ENCODE results near the gene RPUSD1. TPM values are rescaled to one million over a fixed set of nuclear protein-coding genes. Genes with fewer than 3 reads are reported as not detected.

The RPUSD1 gene
- total RNA-seq, 1 experiment from 2014 or later, result 72.6 TPM

DNA sequence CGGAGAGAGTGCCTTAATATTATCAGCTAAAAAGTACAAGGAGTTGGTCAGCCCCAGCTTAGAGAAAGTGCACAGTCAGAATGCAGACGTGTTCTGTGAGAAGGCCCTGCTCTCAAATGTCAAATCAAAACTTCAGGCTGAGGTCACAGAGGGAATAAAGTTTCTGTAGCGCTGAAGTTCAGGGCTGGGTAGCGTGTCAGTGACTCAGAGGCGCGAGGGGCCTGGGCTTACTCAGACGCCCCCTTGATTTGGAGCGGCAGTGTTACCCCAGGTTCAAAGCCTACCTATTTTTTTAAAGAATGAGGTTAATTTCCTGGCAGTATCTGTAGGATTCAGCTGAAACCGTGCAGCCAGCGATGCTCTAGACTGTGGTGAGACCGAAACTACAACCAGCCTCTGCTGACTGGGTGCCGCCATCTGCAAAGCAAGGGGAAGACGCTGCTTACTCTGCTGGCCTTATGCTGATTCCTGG, 52.2 kb downstream of the RPUSD1 start:
- Histone ChIP-seq H3K27me3 (ENCODE audit: low read length) (no peaks in the 10 kb centered on the region), H3K79me2 (ENCODE audit: low read length) (peaks cover 12% of the 10 kb centered on the region), H2AFZ (ENCODE audit: low read length) (no peak overlapping the region), H3K27ac (ENCODE audit: low read length) (no peak overlapping the region), H3K9ac (ENCODE audit: low read length) (no peak overlapping the region), H3K4me2 (ENCODE audit: low read length) (no peak overlapping the region), H3K9me2 (replicated peaks; ENCODE audit: low read length) (no peaks in the 10 kb centered on the region), H3K4me1 (ENCODE audit: insufficient read depth, low read length) (peaks cover 5% of the 10 kb centered on the region; the same call in 1 of the 2 replicates), H3F3A (ENCODE audit: low read length, unreplicated experiment) (no peaks in the 10 kb centered on the region), H3K9me3 (ENCODE audit: low read length) (no peaks in the 10 kb centered on the region), H4K20me1 (ENCODE audit: low read length) (no peaks in the 10 kb centered on the region), H3K4me3 (ENCODE audit: low read length) (no peak overlapping the region), H3K36me3 (ENCODE audit: low read depth, low read length) (no peaks in the 10 kb centered on the region; the same call in 1 of the 2 replicates)
- TF ChIP-seq EZH2 (IDR thresholded peaks at IDR 0.05; ENCODE audit: low read length, unreplicated experiment) (no peak), CTCF (conservative IDR thresholded peaks at IDR 0.05; ENCODE audit: low read depth, low read length) (no peak), EZH2phosphoT487 (IDR thresholded peaks at IDR 0.05; ENCODE audit: borderline replicate concordance, low read length) (no peak)
- ChIA-PET POLR2A (ENCODE audit: unreplicated experiment) (no interaction called here), CTCF (no interaction called here)
- intact Hi-C loops (cut with micrococcal nuclease), result no loop called here
- ATAC-seq, result no peak
- BruUV-seq (replicated peaks), result no TSS peak
- DNase-seq, result no peak

GRCh38 chr16:734981-735881, 53.0 kb downstream of the RPUSD1 start:
- TF ChIP-seq CTCF (conservative IDR thresholded peaks at IDR 0.05; ENCODE audit: low read depth, low read length) (no peak), EZH2 (IDR thresholded peaks at IDR 0.05; ENCODE audit: low read length, unreplicated experiment) (no peak), EZH2phosphoT487 (IDR thresholded peaks at IDR 0.05; ENCODE audit: borderline replicate concordance, low read length) (no peak)
- POLR2A ChIA-PET (ENCODE audit: unreplicated experiment), result no interaction called here

More at GRCh38 chr16:734981-735881, 53.0 kb downstream of the RPUSD1 start:
- Histone ChIP-seq H3K27me3 (ENCODE audit: low read length) (no peaks in the 10 kb centered on the region), H3K27ac (ENCODE audit: low read length) (no peak overlapping the region), H3K9me3 (ENCODE audit: low read length) (no peaks in the 10 kb centered on the region), H3K4me1 (ENCODE audit: insufficient read depth, low read length) (peaks cover 5% of the 10 kb centered on the region; the same call in 1 of the 2 replicates), H3K79me2 (ENCODE audit: low read length) (peaks cover 8% of the 10 kb centered on the region), H2AFZ (ENCODE audit: low read length) (no peak overlapping the region), H3K9ac (ENCODE audit: low read length) (no peak overlapping the region), H3K4me2 (ENCODE audit: low read length) (no peak overlapping the region), H3F3A (ENCODE audit: low read length, unreplicated experiment) (no peaks in the 10 kb centered on the region), H3K36me3 (ENCODE audit: low read depth, low read length) (no peaks in the 10 kb centered on the region; the same call in 1 of the 2 replicates), H3K4me3 (ENCODE audit: low read length) (no peak overlapping the region), H4K20me1 (ENCODE audit: low read length) (no peaks in the 10 kb centered on the region), H3K9me2 (replicated peaks; ENCODE audit: low read length) (no peaks in the 10 kb centered on the region)
- intact Hi-C loops (cut with micrococcal nuclease), result no loop called here
- BruUV-seq (replicated peaks), result no TSS peak
- ATAC-seq, result no peak
- DNase-seq, result no peak
- CTCF ChIA-PET, result no interaction called here

Small RNA genes lying within 50 kb of the gene (microRNA-seq; reads per million reads assigned to microRNA genes)
- gene MIR662 (ENCODE audit: unreplicated experiment), result not detected

Other genes with a start within 250 kb of the RPUSD1 start
- not detected in 2 replicates for gene PRR35, start 228.0 kb downstream of the RPUSD1 start, total RNA-seq (2014; rRNA removed)
- gene NHLRC4, start 221.4 kb downstream of the RPUSD1 start, total RNA-seq (2014; rRNA removed), result 0.44 TPM in 1 of 2 replicates, not detected in the other
- gene PIGQ, start 218.4 kb downstream of the RPUSD1 start, total RNA-seq (2014; rRNA removed), result 36.0 and 43.8 TPM in 2 replicates
- gene RAB40C, start 198.3 kb downstream of the RPUSD1 start, total RNA-seq (2014; rRNA removed), result 19.5 and 27.0 TPM in 2 replicates
- gene WFIKKN1, start 157.4 kb downstream of the RPUSD1 start, total RNA-seq (2014; rRNA removed), result 0.11 and 0.40 TPM in 2 replicates
- 179 and 207 TPM in 2 replicates for gene METTL26, start 152.1 kb downstream of the RPUSD1 start, total RNA-seq (2014; rRNA removed)
- 83.5 and 84.6 TPM in 2 replicates for gene MCRIP2, start 146.6 kb downstream of the RPUSD1 start, total RNA-seq (2014; rRNA removed)
- gene WDR90, start 139.0 kb downstream of the RPUSD1 start, total RNA-seq (2014; rRNA removed), result 44.4 and 72.4 TPM in 2 replicates
- 93.0 and 100 TPM in 2 replicates for gene RHOT2, start 120.2 kb downstream of the RPUSD1 start, total RNA-seq (2014; rRNA removed)
- 1.7 and 3.7 TPM in 2 replicates for gene RHBDL1, start 112.7 kb downstream of the RPUSD1 start, total RNA-seq (2014; rRNA removed)
- gene STUB1, start 108.0 kb downstream of the RPUSD1 start, total RNA-seq (2014; rRNA removed), result 152 and 226 TPM in 2 replicates
- 81.3 and 90.5 TPM in 2 replicates for gene JMJD8, start 104.0 kb downstream of the RPUSD1 start, total RNA-seq (2014; rRNA removed)
- 9.5 and 12.7 TPM in 2 replicates for gene WDR24, start 98.0 kb downstream of the RPUSD1 start, total RNA-seq (2014; rRNA removed)
- 4.3 and 7.5 TPM in 2 replicates for gene FBXL16, start 82.6 kb downstream of the RPUSD1 start, total RNA-seq (2014; rRNA removed)
- 314 and 320 TPM in 2 replicates for gene METRN, start 73.3 kb downstream of the RPUSD1 start, total RNA-seq (2014; rRNA removed)
- 77.3 and 79.0 TPM in 2 replicates for gene ANTKMT, start 67.2 kb downstream of the RPUSD1 start, total RNA-seq (2014; rRNA removed)
- 3.3 and 5.8 TPM in 2 replicates for gene CCDC78, start 61.9 kb downstream of the RPUSD1 start, total RNA-seq (2014; rRNA removed)
- 16.4 and 19.4 TPM in 2 replicates for gene HAGHL, start 61.3 kb downstream of the RPUSD1 start, total RNA-seq (2014; rRNA removed)
- 46.1 and 62.5 TPM in 2 replicates for gene CIAO3, start 47.4 kb downstream of the RPUSD1 start, total RNA-seq (2014; rRNA removed)
- gene MSLN, start 27.6 kb downstream of the RPUSD1 start, total RNA-seq (2014; rRNA removed), result 0.73 and 4.7 TPM in 2 replicates
- gene CHTF18, start 239 bp upstream of the RPUSD1 start, total RNA-seq (2014; rRNA removed), result 79.0 and 107 TPM in 2 replicates
- gene GNG13, start 12.4 kb upstream of the RPUSD1 start, total RNA-seq (2014; rRNA removed), result not detected in 2 replicates
- 12.9 and 13.5 TPM in 2 replicates for gene LMF1, start 182.6 kb upstream of the RPUSD1 start, total RNA-seq (2014; rRNA removed)
- 0.47 and 0.92 TPM in 2 replicates for gene SOX8, start 193.4 kb upstream of the RPUSD1 start, total RNA-seq (2014; rRNA removed)

All from PC-3 (cell line).